HAP-1 (cell line): ENCODE data around the gene NHERF2.

ENCODE experiments used
- DNase-seq, 2 experiments: peaks; one replicate each; pipeline ENCODE4 v3.0.0-alpha.2; 2016 to 2020; ENCODE audit warnings: low spot score in 2 of 2
- H3K27me3 ChIP-seq: fragments of 250-450 bp; sonication (Bioruptor Pico); 2 replicates; pipeline ENCODE4 v1.5.1; 2020; ENCODE audit warnings: low read depth, mild to moderate bottlenecking, moderate library complexity
- H3K36me3 ChIP-seq: fragments of 250-450 bp; sonication (Bioruptor Pico); replicated peaks from 2 replicates; pipeline ENCODE4 v1.5.1; 2020; ENCODE audit warnings: mild to moderate bottlenecking
- H3K4me1 ChIP-seq: fragments of 250-450 bp; sonication (Bioruptor Pico); 2 replicates; pipeline ENCODE4 v1.5.1; 2020; ENCODE audit warnings: mild to moderate bottlenecking
- H3K4me3 ChIP-seq: fragments of 250-450 bp; sonication (Bioruptor Pico); 2 replicates; pipeline ENCODE4 v1.5.1; 2020; ENCODE audit warnings: mild to moderate bottlenecking, moderate library complexity
- H3K9me3 ChIP-seq: fragments of 250-450 bp; sonication (Bioruptor Pico); 2 replicates; pipeline ENCODE4 v1.5.1; 2020; ENCODE audit warnings: mild to moderate bottlenecking, moderate library complexity
- in situ Hi-C: fragments of 300-500 bp; cut with MboI; formaldehyde crosslinking; loops from 3 replicates; pipeline ENCODE4 v1.14.3; 2020; ENCODE audit warnings: low sequenced_read_pairs, inconsistent platforms, mixed read lengths

Gene NHERF2

GRCh38 chr16:2026461-2027023, at the start of gene NHERF2:
NHERF2 (plus strand) TSS chr16:2026902; CDS start chr16:2027006, 104 bp downstream.
- Histone ChIP-seq H3K4me3 (peak within 1 kb of the TSS; percentile 44), H3K9me3 (no peaks in the 10 kb centered on the region), H3K4me1 (peaks cover 14% of the 10 kb centered on the region), H3K36me3 (0 out of 2 replicates have a peak, but pooled peaks cover 4% of the 10 kb centered on the region), H3K27me3 (no peaks in the 10 kb centered on the region)
- peak in 1 of 2 experiments; percentile 60 for DNase-seq
- in situ Hi-C loops = no loop called here

GRCh38 chr16:1976951-1977874, 49.5 kb upstream of the NHERF2 start:
- Histone ChIP-seq H3K36me3 (peaks cover 45% of the 10 kb centered on the region), H3K4me1 (no peaks in the 10 kb centered on the region; the same call in 1 of the 2 replicates), H3K27me3 (peaks cover 12% of the 10 kb centered on the region), H3K9me3 (no peaks in the 10 kb centered on the region), H3K4me3 (no peak overlapping the region)
- in situ Hi-C loops = loop anchor here (25.0 kb wide), 1 partner anchor 535 kb away; the partner anchor contains the start of genes AMDHD2 and ATP6V0C
- DNase-seq = no peak

GRCh38 chr16:1977875-1978268, 48.8 kb upstream of the NHERF2 start:
- Histone ChIP-seq H3K4me3 (no peak overlapping the region), H3K27me3 (peaks cover 12% of the 10 kb centered on the region), H3K9me3 (no peaks in the 10 kb centered on the region), H3K36me3 (peaks cover 44% of the 10 kb centered on the region), H3K4me1 (no peaks in the 10 kb centered on the region; the same call in 1 of the 2 replicates)
- DNase-seq = no peak
- in situ Hi-C loops = loop anchor here (25.0 kb wide), 1 partner anchor 534 kb away; the partner anchor contains the start of genes AMDHD2 and ATP6V0C

GRCh38 chr16:1978476-1979120, 48.1 kb upstream of the NHERF2 start:
- Histone ChIP-seq H3K4me3 (no peak overlapping the region), H3K36me3 (peaks cover 44% of the 10 kb centered on the region), H3K27me3 (peaks cover 12% of the 10 kb centered on the region), H3K4me1 (no peaks in the 10 kb centered on the region; the same call in 1 of the 2 replicates), H3K9me3 (no peaks in the 10 kb centered on the region)
- no peak for DNase-seq
- in situ Hi-C loops = loop anchor here (25.0 kb wide), 1 partner anchor 534 kb away; the partner anchor contains the start of genes AMDHD2 and ATP6V0C

- peaks cover 42% of the 10 kb centered on the region for H3K36me3 ChIP-seq
- no peaks in the 10 kb centered on the region; the same call in 1 of the 2 replicates for H3K4me1 ChIP-seq
- H3K4me3 ChIP-seq = no peak overlapping the region
- no peaks in the 10 kb centered on the region for H3K9me3 ChIP-seq
- H3K27me3 ChIP-seq = peaks cover 12% of the 10 kb centered on the region
- in situ Hi-C loops = loop anchor here (25.0 kb wide), 1 partner anchor 533 kb away; the partner anchor contains the start of genes AMDHD2 and ATP6V0C
- no peak for DNase-seq
These were observed 47.3 kb upstream of the NHERF2 start for GRCh38 chr16:1979271-1980029.

- no peak for DNase-seq
- Histone ChIP-seq H3K36me3 (peaks cover 34% of the 10 kb centered on the region), H3K9me3 (no peaks in the 10 kb centered on the region), H3K4me1 (peaks cover 4% of the 10 kb centered on the region), H3K27me3 (peaks cover 12% of the 10 kb centered on the region), H3K4me3 (no peak overlapping the region)
- in situ Hi-C loops = loop anchor here (25.0 kb wide), 1 partner anchor 532 kb away; the partner anchor contains the start of genes AMDHD2 and ATP6V0C
These were observed 46.5 kb upstream of the NHERF2 start for GRCh38 chr16:1980030-1980769.

GRCh38 chr16:1980770-1981087, 46.0 kb upstream of the NHERF2 start:
- DNase-seq = no peak
- in situ Hi-C loops = loop anchor here (25.0 kb wide), 1 partner anchor 532 kb away; the partner anchor contains the start of genes AMDHD2 and ATP6V0C
- peaks cover 12% of the 10 kb centered on the region for H3K27me3 ChIP-seq
- peaks cover 33% of the 10 kb centered on the region for H3K36me3 ChIP-seq
- no peaks in the 10 kb centered on the region for H3K9me3 ChIP-seq
- no peak overlapping the region for H3K4me3 ChIP-seq
- H3K4me1 ChIP-seq = peaks cover 6% of the 10 kb centered on the region

GRCh38 chr16:1981398-1981836, 45.3 kb upstream of the NHERF2 start, which contains the start of gene NOXO1:
NOXO1 (minus strand) TSS chr16:1981469; CDS start chr16:1981179, 290 bp downstream.
- in situ Hi-C loops = loop anchor here (25.0 kb wide), 1 partner anchor 531 kb away; the partner anchor contains the start of genes AMDHD2 and ATP6V0C
- H3K4me1 ChIP-seq = peaks cover 6% of the 10 kb centered on the region
- H3K4me3 ChIP-seq = no peak within 1 kb of the TSS
- peaks cover 33% of the 10 kb centered on the region for H3K36me3 ChIP-seq
- peaks cover 12% of the 10 kb centered on the region for H3K27me3 ChIP-seq
- no peaks in the 10 kb centered on the region for H3K9me3 ChIP-seq
- DNase-seq = no peak

- in situ Hi-C loops = loop anchor here (25.0 kb wide), 1 partner anchor 530 kb away; the partner anchor contains the start of genes AMDHD2 and ATP6V0C
- DNase-seq = no peak
- H3K9me3 ChIP-seq = no peaks in the 10 kb centered on the region
- peaks cover 31% of the 10 kb centered on the region for H3K36me3 ChIP-seq
- peaks cover 12% of the 10 kb centered on the region for H3K27me3 ChIP-seq
- H3K4me1 ChIP-seq = peaks cover 6% of the 10 kb centered on the region
- H3K4me3 ChIP-seq = no peak overlapping the region
These were observed 44.7 kb upstream of the NHERF2 start for GRCh38 chr16:1982013-1982433.

- Histone ChIP-seq H3K27me3 (peaks cover 12% of the 10 kb centered on the region), H3K9me3 (no peaks in the 10 kb centered on the region), H3K4me1 (peaks cover 6% of the 10 kb centered on the region), H3K4me3 (peak overlapping the region; percentile 72), H3K36me3 (peaks cover 24% of the 10 kb centered on the region)
- no peak for DNase-seq
- in situ Hi-C loops = loop anchor here (25.0 kb wide), 1 partner anchor 529 kb away; the partner anchor contains the start of genes AMDHD2 and ATP6V0C
These were observed 43.6 kb upstream of the NHERF2 start for GRCh38 chr16:1982991-1983543.

- H3K27me3 ChIP-seq = peaks cover 12% of the 10 kb centered on the region
- peaks cover 17% of the 10 kb centered on the region for H3K36me3 ChIP-seq
- peak within 1 kb of the TSS; percentile 72 for H3K4me3 ChIP-seq
- peak; percentile 86 to 94 for DNase-seq
- no peaks in the 10 kb centered on the region for H3K9me3 ChIP-seq
- in situ Hi-C loops = loop anchor here (25.0 kb wide), 1 partner anchor 529 kb away; the partner anchor contains the start of genes AMDHD2 and ATP6V0C
- peaks cover 6% of the 10 kb centered on the region for H3K4me1 ChIP-seq
These were observed 43.0 kb upstream of the NHERF2 start, which contains the start of gene GFER for GRCh38 chr16:1983544-1984346. GFER (plus strand) TSS chr16:1984193; CDS start chr16:1984219, 26 bp downstream.
